Esophagus squamous epithelium (tissue), 4 donors: Measurements from ENCODE around the gene GADD45B.

ENCODE experiments used
- POLR2A ChIP-seq, 4 donors: fragments of 450-650 bp; IDR thresholded peaks; one replicate each; pipeline ENCODE4 v1.6.1; 2017; ENCODE audit warnings: antibody characterized with exemption in 4 of 4, mild to moderate bottlenecking in 4 of 4, moderate library complexity in 3 of 4
- TF ChIP-seq, protein P1 (sequence below), 6 experiments: fragments of 450-650 bp in 4 of 6; fragments of 200-600 bp in 2 of 6; sonication (generic) in 2 of 6; IDR thresholded peaks; one replicate each; pipeline ENCODE4 v1.5.1; 2016 to 2019; ENCODE audit warnings: antibody characterized with exemption in 6 of 6, mild to moderate bottlenecking in 4 of 6, moderate library complexity in 4 of 6

DNA sequence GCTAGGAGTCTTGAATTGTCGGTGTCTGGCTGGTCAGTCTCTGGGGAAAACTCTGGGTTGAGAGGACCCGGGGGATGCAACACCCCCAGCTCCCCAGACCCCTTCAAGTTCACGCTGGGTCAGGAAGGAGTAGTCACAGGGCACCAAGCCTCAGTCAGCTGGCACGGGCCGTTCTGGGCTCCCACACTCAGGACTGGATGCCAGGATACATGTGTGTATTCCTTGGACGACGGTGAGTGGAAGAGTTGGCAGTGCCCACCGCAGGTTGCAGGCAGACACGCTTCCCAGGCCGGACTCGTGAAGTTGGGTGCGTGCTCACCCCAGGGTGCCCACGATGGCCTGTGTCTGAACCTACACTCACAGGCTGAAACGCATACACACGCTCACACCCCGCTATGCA lies 5.5 kb downstream of the GADD45B start:
- no peak for TF ChIP-seq POLR2A (IDR thresholded peaks at IDR 0.05)
- TF ChIP-seq, protein P1, sequence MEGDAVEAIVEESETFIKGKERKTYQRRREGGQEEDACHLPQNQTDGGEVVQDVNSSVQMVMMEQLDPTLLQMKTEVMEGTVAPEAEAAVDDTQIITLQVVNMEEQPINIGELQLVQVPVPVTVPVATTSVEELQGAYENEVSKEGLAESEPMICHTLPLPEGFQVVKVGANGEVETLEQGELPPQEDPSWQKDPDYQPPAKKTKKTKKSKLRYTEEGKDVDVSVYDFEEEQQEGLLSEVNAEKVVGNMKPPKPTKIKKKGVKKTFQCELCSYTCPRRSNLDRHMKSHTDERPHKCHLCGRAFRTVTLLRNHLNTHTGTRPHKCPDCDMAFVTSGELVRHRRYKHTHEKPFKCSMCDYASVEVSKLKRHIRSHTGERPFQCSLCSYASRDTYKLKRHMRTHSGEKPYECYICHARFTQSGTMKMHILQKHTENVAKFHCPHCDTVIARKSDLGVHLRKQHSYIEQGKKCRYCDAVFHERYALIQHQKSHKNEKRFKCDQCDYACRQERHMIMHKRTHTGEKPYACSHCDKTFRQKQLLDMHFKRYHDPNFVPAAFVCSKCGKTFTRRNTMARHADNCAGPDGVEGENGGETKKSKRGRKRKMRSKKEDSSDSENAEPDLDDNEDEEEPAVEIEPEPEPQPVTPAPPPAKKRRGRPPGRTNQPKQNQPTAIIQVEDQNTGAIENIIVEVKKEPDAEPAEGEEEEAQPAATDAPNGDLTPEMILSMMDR (IDR thresholded peaks at IDR 0.05) = no peak
